GM23248 (cell line): Measurements from ENCODE around the gene FSTL4. TPM values are rescaled to one million over a fixed set of nuclear protein-coding genes. Genes with fewer than 3 reads are reported as not detected.

Experiments used
- DNase-seq: peaks from one replicate; pipeline ENCODE4 v3.0.0-alpha.2; 2015
- H2AFZ ChIP-seq: fragments of 200-600 bp; sonication (generic); 2 replicates; pipeline ENCODE4 v1.6.1; 2016; ENCODE audit warnings: antibody characterized with exemption
- H3F3A ChIP-seq: fragments of 200-600 bp; sonication (generic); 2 replicates; pipeline ENCODE4 v1.6.1; 2016; ENCODE audit warnings: mild to moderate bottlenecking, antibody characterized with exemption, mixed run types; ENCODE audit not compliant: insufficient read depth
- H3K27ac ChIP-seq: fragments of 200-600 bp; sonication (generic); 2 replicates; pipeline ENCODE4 v1.5.1; 2016; ENCODE audit warnings: mild to moderate bottlenecking
- H3K27me3 ChIP-seq: fragments of 200-600 bp; sonication (generic); replicated peaks from 2 replicates; pipeline ENCODE4 v1.6.1; 2016; ENCODE audit warnings: mild to moderate bottlenecking; ENCODE audit not compliant: insufficient read depth
- H3K36me3 ChIP-seq: fragments of 200-600 bp; sonication (generic); 2 replicates; pipeline ENCODE4 v1.6.1; 2016; ENCODE audit warnings: low read depth, mild to moderate bottlenecking
- H3K4me1 ChIP-seq: fragments of 200-600 bp; sonication (generic); 2 replicates; pipeline ENCODE4 v1.6.1; 2016; ENCODE audit warnings: mild to moderate bottlenecking; ENCODE audit not compliant: insufficient read depth
- H3K4me2 ChIP-seq: fragments of 200-600 bp; sonication (generic); one replicate; pipeline ENCODE4 v1.6.1; 2016; ENCODE audit warnings: mild to moderate bottlenecking; ENCODE audit not compliant: unreplicated experiment
- H3K4me3 ChIP-seq: fragments of 200-600 bp; sonication (generic); 2 replicates; pipeline ENCODE4 v1.5.1; 2016; ENCODE audit warnings: mild to moderate bottlenecking
- H3K79me2 ChIP-seq: fragments of 200-600 bp; sonication (generic); 2 replicates; pipeline ENCODE4 v1.6.1; 2016; ENCODE audit warnings: mild to moderate bottlenecking; ENCODE audit not compliant: insufficient read depth
- H3K9ac ChIP-seq: fragments of 200-600 bp; sonication (generic); 2 replicates; pipeline ENCODE4 v1.6.1; 2016; ENCODE audit warnings: mild to moderate bottlenecking
- H3K9me2 ChIP-seq: fragments of 200-600 bp; sonication (generic); 2 replicates; pipeline ENCODE4 v1.6.1; 2016; ENCODE audit warnings: mixed run types, mild to moderate bottlenecking, moderate library complexity; ENCODE audit not compliant: insufficient read depth
- H3K9me3 ChIP-seq: fragments of 200-600 bp; sonication (generic); one replicate; pipeline ENCODE4 v1.6.1; 2017; ENCODE audit warnings: low read depth
- H4K20me1 ChIP-seq: fragments of 200-600 bp; sonication (generic); 2 replicates; pipeline ENCODE4 v1.6.0; 2016; ENCODE audit not compliant: insufficient read depth
- EZH2 ChIP-seq: fragments of 200-600 bp; sonication (generic); IDR thresholded peaks from 2 replicates; pipeline ENCODE4 v1.6.1; 2018; ENCODE audit warnings: antibody characterized with exemption, mild to moderate bottlenecking; ENCODE audit not compliant: insufficient read depth, poor library complexity, severe bottlenecking
- EZH2phosphoT487 ChIP-seq: fragments of 200-600 bp; sonication (generic); IDR thresholded peaks from 2 replicates; pipeline ENCODE4 v1.6.1; 2018; ENCODE audit warnings: antibody characterized with exemption, moderate library complexity, mild to moderate bottlenecking, low read depth; ENCODE audit not compliant: insufficient read depth
- WGBS, 2 experiments: methylation state at CpG; one replicate each; pipeline ENCODE4 v1.1.6; 2015 to 2017; ENCODE audit warnings: low lambda C conversion rate in 2 of 2, low coverage in 1 of 2; ENCODE audit errors: missing lambda C conversion rate in 2 of 2; 5-methylcytosine and 5-hydroxymethylcytosine counted together
- in situ Hi-C: fragments of 300-500 bp; cut with MboI; formaldehyde crosslinking; loops from 2 replicates; pipeline ENCODE4 v1.15.0; 2020
- polyA plus RNA-seq: library from polyadenylated mRNA; unstranded; fragments of >200 nt; fragmentation: Nextera tagmentation; extraction: Ambion mirVana; gene quantifications from 2 replicates; pipeline ENCODE4 v1.2.1, GENCODE V29; 2016
- total RNA-seq: library from RNA; depleted of rRNA; stranded (reverse); fragments of >200 nt; shearing (Covaris generic); gene quantifications from 2 replicates; pipeline ENCODE4 v1.2.3, GENCODE V29; 2014

FSTL4 gene
- total and polyA plus RNA-seq, 2 experiments from 2014 or later = not detected

DNA sequence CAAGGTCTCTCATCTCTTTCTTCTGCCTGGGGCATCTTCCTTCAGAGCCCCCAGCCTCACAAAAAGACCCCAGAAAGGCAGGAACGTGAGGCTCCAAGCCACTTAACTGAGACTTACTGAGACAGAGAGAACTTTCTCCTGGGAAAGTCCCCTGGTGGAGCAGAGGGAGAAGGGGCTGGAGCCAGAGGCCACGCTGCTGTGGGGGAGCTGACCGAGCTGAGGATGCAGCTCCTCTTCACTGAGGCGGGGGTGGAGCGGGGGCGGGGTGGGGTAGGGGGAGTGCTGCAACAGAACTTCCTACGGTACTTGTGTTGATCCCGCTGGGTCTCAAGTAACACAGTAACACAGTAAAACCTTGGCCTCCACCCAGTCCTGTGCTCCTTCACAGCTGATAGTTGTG is 204.0 kb downstream of the FSTL4 start:
- Histone ChIP-seq H3K9me2 (no peaks in the 10 kb centered on the region), H4K20me1 (no peaks in the 10 kb centered on the region), H3K9ac (no peak overlapping the region), H3K4me3 (no peak overlapping the region), H3K4me1 (no peaks in the 10 kb centered on the region), H3K27me3 (peaks cover 22% of the 10 kb centered on the region), H3K79me2 (no peaks in the 10 kb centered on the region), H3F3A (no peaks in the 10 kb centered on the region), H2AFZ (no peak overlapping the region), H3K4me2 (no peak overlapping the region), H3K9me3 (no peaks in the 10 kb centered on the region), H3K36me3 (no peaks in the 10 kb centered on the region), H3K27ac (no peak overlapping the region)
- TF ChIP-seq EZH2 (no peak), EZH2phosphoT487 (no peak)
- no peak for DNase-seq
- in situ Hi-C loops = no loop called here
- WGBS, 2 experiments = 49 to 50% methylated on average over 8 of the region's 8 CpGs

DNA sequence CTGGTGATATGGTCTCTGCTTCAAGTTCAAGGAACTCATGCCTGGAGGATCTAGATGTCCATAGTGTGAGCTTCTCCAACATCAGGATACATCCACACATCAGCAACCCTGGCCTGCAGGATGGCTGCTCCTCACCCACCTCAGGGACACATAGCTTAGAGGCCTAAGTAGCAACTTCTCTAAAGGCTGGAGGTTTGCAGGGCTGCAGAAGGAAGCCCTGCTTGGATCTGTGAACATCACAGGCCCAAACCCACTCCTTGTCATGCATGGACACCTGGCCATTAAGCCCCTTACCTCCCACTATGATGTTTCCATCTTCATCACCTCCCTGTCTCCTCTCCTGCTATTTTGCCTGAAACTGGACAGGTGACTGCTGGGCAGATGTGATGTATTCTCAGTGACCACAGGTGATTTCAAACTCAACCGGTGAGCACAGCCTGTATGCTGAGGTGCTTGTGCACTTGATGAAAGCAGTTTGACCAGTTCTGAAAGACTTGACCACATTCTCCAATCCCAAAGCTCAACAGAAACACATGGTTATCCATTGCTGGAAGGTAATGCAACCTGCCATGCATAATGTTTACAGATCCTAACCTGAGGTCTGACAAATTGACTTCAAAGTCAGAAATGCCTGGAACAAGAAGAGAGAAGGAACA is 205.2 kb downstream of the FSTL4 start:
- Histone ChIP-seq H3K27me3 (peaks cover 21% of the 10 kb centered on the region), H3K4me3 (no peak overlapping the region), H3K9ac (no peak overlapping the region), H3F3A (no peaks in the 10 kb centered on the region), H4K20me1 (no peaks in the 10 kb centered on the region), H3K9me3 (no peaks in the 10 kb centered on the region), H3K27ac (no peak overlapping the region), H3K9me2 (no peaks in the 10 kb centered on the region), H3K79me2 (no peaks in the 10 kb centered on the region), H3K36me3 (no peaks in the 10 kb centered on the region), H3K4me1 (no peaks in the 10 kb centered on the region), H3K4me2 (no peak overlapping the region), H2AFZ (no peak overlapping the region)
- in situ Hi-C loops = no loop called here
- 87 to 90% methylated on average over 1 of the region's 1 CpG for WGBS, 2 experiments
- TF ChIP-seq EZH2phosphoT487 (no peak), EZH2 (no peak)
- no peak for DNase-seq

DNA sequence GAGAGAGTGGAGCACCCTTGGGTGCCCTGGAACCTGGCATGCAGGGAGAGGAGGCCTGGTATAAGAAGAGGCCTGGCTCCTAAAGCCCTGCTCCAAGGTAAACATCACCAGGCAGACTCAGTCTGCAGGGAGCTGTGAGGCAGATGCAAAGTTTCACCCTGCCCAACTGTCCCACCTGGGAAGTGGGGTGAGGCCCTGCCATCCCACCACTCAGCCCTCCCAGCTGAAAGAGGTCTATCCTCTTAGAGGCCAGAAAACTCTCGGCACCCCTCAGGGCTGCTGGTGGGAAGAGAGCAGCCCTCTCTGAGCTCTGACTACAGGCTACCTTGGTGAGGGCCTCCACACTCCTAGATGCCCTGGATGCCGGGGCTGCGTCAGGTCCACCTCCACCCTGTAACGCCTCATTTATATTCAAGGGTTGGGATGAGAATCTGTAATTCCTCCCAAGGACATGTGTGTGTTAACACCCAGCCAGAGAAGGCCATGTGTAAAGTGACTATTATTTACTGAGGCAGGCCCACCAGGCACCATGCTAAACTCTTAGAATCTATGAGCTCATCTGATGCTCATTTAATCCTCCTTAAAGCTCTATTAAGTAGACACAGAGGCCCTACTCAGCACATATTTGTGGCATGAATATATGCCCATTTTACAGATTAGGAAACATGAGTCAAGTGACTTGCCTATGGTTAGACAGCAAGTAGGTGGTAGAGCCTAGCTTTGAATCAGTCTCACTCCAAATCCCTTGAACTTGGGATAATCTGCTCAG is 205.9 kb downstream of the FSTL4 start:
- no peaks in the 10 kb centered on the region for H3K4me1 ChIP-seq
- DNase-seq = no peak
- no peaks in the 10 kb centered on the region for H3K79me2 ChIP-seq
- H3K4me3 ChIP-seq = no peak overlapping the region
- no peaks in the 10 kb centered on the region for H3K9me3 ChIP-seq
- H3K27me3 ChIP-seq = peaks cover 14% of the 10 kb centered on the region
- 78% methylated on average over 4 of the region's 4 CpGs for WGBS, 2 experiments
- no peaks in the 10 kb centered on the region for H3K36me3 ChIP-seq
- no peak overlapping the region for H2AFZ ChIP-seq
- no peak overlapping the region for H3K27ac ChIP-seq
- no peaks in the 10 kb centered on the region for H3K9me2 ChIP-seq
- H4K20me1 ChIP-seq = no peaks in the 10 kb centered on the region
- H3K4me2 ChIP-seq = no peak overlapping the region
- in situ Hi-C loops = no loop called here
- H3K9ac ChIP-seq = no peak overlapping the region
- TF ChIP-seq EZH2phosphoT487 (no peak), EZH2 (no peak)
- no peaks in the 10 kb centered on the region for H3F3A ChIP-seq

DNA sequence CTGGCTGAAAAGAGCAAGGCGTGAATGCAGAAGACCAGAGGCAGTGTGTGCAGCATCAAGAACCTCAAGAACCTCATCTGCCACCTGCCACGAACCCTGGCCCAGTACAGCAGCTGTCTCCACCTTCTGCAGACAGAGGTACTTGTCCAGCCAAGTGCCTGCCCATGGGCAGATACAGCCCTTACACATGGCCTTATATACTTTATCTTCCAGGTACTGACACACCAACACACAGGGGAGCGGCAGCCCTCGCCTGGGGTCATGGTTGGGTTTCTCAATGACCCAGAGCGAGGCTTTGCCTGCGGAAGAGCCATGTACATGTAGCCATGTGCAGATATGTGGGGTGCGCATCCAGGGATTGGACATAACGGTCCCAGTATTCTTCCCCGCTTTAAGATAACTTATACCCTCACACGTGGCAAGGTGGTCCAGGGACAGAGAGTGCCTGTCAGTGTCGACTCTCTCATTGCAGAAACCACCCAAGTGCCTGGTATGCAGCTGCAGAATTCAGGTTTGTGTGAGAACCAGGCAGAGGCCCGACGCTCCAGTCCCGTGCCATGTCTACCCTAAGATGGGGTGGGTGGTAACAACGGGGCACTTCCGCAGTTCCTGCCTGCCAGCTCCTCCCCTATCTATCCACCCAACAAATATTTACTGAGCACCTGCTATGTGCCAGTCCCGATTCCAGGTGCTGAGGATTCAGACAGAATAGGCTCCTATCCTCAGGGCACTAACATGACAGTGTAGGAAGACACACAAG is 206.9 kb downstream of the FSTL4 start:
- Histone ChIP-seq H3K27ac (no peak overlapping the region), H3K36me3 (no peaks in the 10 kb centered on the region), H3K9me2 (no peaks in the 10 kb centered on the region), H3K9ac (no peak overlapping the region), H4K20me1 (no peaks in the 10 kb centered on the region), H3K9me3 (no peaks in the 10 kb centered on the region), H3K27me3 (0 out of 2 replicates have a peak, but pooled peaks cover 6% of the 10 kb centered on the region), H3K4me2 (no peak overlapping the region), H3K4me1 (no peaks in the 10 kb centered on the region), H3K79me2 (no peaks in the 10 kb centered on the region), H3F3A (no peaks in the 10 kb centered on the region), H2AFZ (no peak overlapping the region), H3K4me3 (no peak overlapping the region)
- 68 to 74% methylated on average over 17 of the region's 17 CpGs for WGBS, 2 experiments
- TF ChIP-seq EZH2phosphoT487 (no peak), EZH2 (no peak)
- no peak for DNase-seq
- in situ Hi-C loops = no loop called here
